GM23338 (cell line): ENCODE measurements around the gene EMILIN3. TPM values are rescaled to one million over a fixed set of nuclear protein-coding genes. Genes with fewer than 3 reads are reported as not detected.

Experiments
- ATAC-seq: fragments of 200-7000 bp; cut with Tn5 transposase; 3 replicates; pipeline ENCODE4 v1.9.1; 2020
- DNase-seq: peaks from one replicate; pipeline ENCODE4 v3.0.0-alpha.2; 2015; ENCODE audit warnings: low spot score
- H2AFZ ChIP-seq: fragments of 200-600 bp; sonication (generic); 2 replicates; pipeline ENCODE4 v1.8.0; 2016; ENCODE audit warnings: antibody characterized with exemption, mild to moderate bottlenecking, moderate library complexity
- H3F3A ChIP-seq: fragments of 200-600 bp; sonication (generic); replicated peaks from 2 replicates; pipeline ENCODE4 v1.8.0; 2017; ENCODE audit warnings: antibody characterized with exemption, mixed run types, low read depth
- H3K27ac ChIP-seq: fragments of 200-600 bp; sonication (generic); 2 replicates; pipeline ENCODE4 v1.6.1; 2016; ENCODE audit warnings: low read depth
- H3K27me3 ChIP-seq: fragments of 200-600 bp; sonication (generic); 2 replicates; pipeline ENCODE4 v1.8.0; 2016; ENCODE audit warnings: mild to moderate bottlenecking, mixed run types, moderate library complexity; ENCODE audit not compliant: insufficient read depth
- H3K36me3 ChIP-seq: fragments of 200-600 bp; sonication (generic); 2 replicates; pipeline ENCODE4 v1.8.0; 2016; ENCODE audit warnings: mild to moderate bottlenecking; ENCODE audit not compliant: insufficient read depth
- H3K4me1 ChIP-seq: fragments of 200-600 bp; sonication (generic); 2 replicates; pipeline ENCODE4 v1.8.0; 2016; ENCODE audit warnings: mild to moderate bottlenecking, moderate library complexity; ENCODE audit not compliant: insufficient read depth
- H3K4me2 ChIP-seq: fragments of 200-600 bp; sonication (generic); 2 replicates; pipeline ENCODE4 v1.7.1; 2017; ENCODE audit warnings: mixed run types
- H3K4me3 ChIP-seq: fragments of 200-600 bp; sonication (generic); 2 replicates; pipeline ENCODE4 v1.6.1; 2016; ENCODE audit warnings: mixed run types
- H3K79me2 ChIP-seq: fragments of 200-600 bp; sonication (generic); replicated peaks from 2 replicates; pipeline ENCODE4 v1.8.0; 2017; ENCODE audit warnings: mild to moderate bottlenecking; ENCODE audit not compliant: insufficient read depth
- H3K9me2 ChIP-seq: fragments of 200-600 bp; sonication (generic); 2 replicates; pipeline ENCODE4 v1.8.0; 2017; ENCODE audit not compliant: insufficient read depth
- H4K20me1 ChIP-seq: fragments of 200-600 bp; sonication (generic); replicated peaks from 2 replicates; pipeline ENCODE4 v1.8.0; 2017; ENCODE audit warnings: mild to moderate bottlenecking; ENCODE audit not compliant: insufficient read depth
- H3K27ac Mint-ChIP-seq: 2 replicates; pipeline ENCODE4 v1.8.0; 2020; ENCODE audit warnings: inconsistent platforms, mild to moderate bottlenecking, moderate library complexity, mixed read lengths
- H3K27me3 Mint-ChIP-seq: 3 replicates; pipeline ENCODE4 v1.8.0; 2022; ENCODE audit warnings: low read depth, mild to moderate bottlenecking, moderate library complexity, mixed read lengths, inconsistent platforms; ENCODE audit not compliant: insufficient read depth, poor library complexity
- H3K36me3 Mint-ChIP-seq: 3 replicates; pipeline ENCODE4 v1.8.0; 2021; ENCODE audit warnings: low read depth, mild to moderate bottlenecking, inconsistent platforms, moderate library complexity, mixed read lengths
- H3K4me1 Mint-ChIP-seq: 3 replicates; pipeline ENCODE4 v1.8.0; 2020; ENCODE audit warnings: mild to moderate bottlenecking, inconsistent platforms, mixed read lengths
- H3K4me3 Mint-ChIP-seq: 3 replicates; pipeline ENCODE4 v1.8.0; 2021; ENCODE audit warnings: moderate library complexity, mild to moderate bottlenecking, inconsistent platforms, mixed read lengths
- H3K9me3 Mint-ChIP-seq: 3 replicates; pipeline ENCODE4 v1.8.0; 2020; ENCODE audit warnings: moderate library complexity, mild to moderate bottlenecking, inconsistent platforms, mixed read lengths
- EZH2 ChIP-seq: fragments of 200-600 bp; sonication (generic); IDR thresholded peaks from one replicate; pipeline ENCODE4 v1.8.0; 2017; ENCODE audit warnings: antibody characterized with exemption, mild to moderate bottlenecking, low read depth; ENCODE audit not compliant: unreplicated experiment
- JUNB ChIP-seq: IDR thresholded peaks from one replicate; pipeline ENCODE4 v1.6.1; 2016; ENCODE audit warnings: antibody characterized with exemption; ENCODE audit not compliant: unreplicated experiment
- NANOG ChIP-seq: IDR thresholded peaks from 2 replicates; pipeline ENCODE4 v1.6.1; 2016; ENCODE audit warnings: antibody characterized with exemption, borderline replicate concordance
- POLR2AphosphoS5 ChIP-seq: IDR thresholded peaks from 2 replicates; pipeline ENCODE4 v1.6.1; 2016; ENCODE audit warnings: antibody characterized with exemption, low read depth
- STAT1 ChIP-seq: IDR thresholded peaks from one replicate; pipeline ENCODE4 v1.6.1; 2016; ENCODE audit warnings: antibody characterized with exemption; ENCODE audit not compliant: unreplicated experiment
- ZNF114 ChIP-seq: fragments of 250-450 bp; sonication (Bioruptor Pico); IDR thresholded peaks from 2 replicates; pipeline ENCODE4 v1.5.0; 2020; ENCODE audit warnings: mild to moderate bottlenecking, moderate library complexity
- ZNF331 ChIP-seq: fragments of 250-450 bp; sonication (Bioruptor Pico); IDR thresholded peaks from 2 replicates; pipeline ENCODE4 v1.5.0; 2020; ENCODE audit warnings: low read depth, mild to moderate bottlenecking, moderate library complexity
- ZNF462 ChIP-seq: fragments of 250-450 bp; sonication (Bioruptor Pico); IDR thresholded peaks from 2 replicates; pipeline ENCODE4 v1.5.0; 2020; ENCODE audit warnings: mild to moderate bottlenecking, moderate library complexity
- polyA plus RNA-seq: library from polyadenylated mRNA; unstranded; fragments of >200 nt; fragmentation: Nextera tagmentation; extraction: Ambion mirVana; gene quantifications from 2 replicates; pipeline ENCODE4 v1.2.1, GENCODE V29; 2016
- total RNA-seq: library from RNA; depleted of rRNA; stranded (reverse); fragments of >200 nt; shearing (Covaris generic); gene quantifications from 2 replicates; pipeline ENCODE4 v1.2.3, GENCODE V29; 2014
- TF ChIP-seq, protein P1 (sequence below): IDR thresholded peaks from one replicate; pipeline ENCODE4 v1.6.1; 2018; ENCODE audit warnings: antibody characterized with exemption; ENCODE audit not compliant: unreplicated experiment
- TF ChIP-seq, protein P2 (sequence below), 2 experiments: fragments of 200-600 bp in 1 of 2; sonication (generic) in 1 of 2; conservative IDR thresholded peaks; 2 replicates each; pipeline versions ENCODE4 v1.5.1 to v1.6.1; 2016 to 2017; ENCODE audit warnings: antibody characterized with exemption in 2 of 2, low read depth in 2 of 2, mild to moderate bottlenecking in 2 of 2, moderate library complexity in 1 of 2

EMILIN3 gene
- total and polyA plus RNA-seq, 2 experiments from 2014 or later = 0.53 to 6.6 TPM

- TF ChIP-seq, protein P1, sequence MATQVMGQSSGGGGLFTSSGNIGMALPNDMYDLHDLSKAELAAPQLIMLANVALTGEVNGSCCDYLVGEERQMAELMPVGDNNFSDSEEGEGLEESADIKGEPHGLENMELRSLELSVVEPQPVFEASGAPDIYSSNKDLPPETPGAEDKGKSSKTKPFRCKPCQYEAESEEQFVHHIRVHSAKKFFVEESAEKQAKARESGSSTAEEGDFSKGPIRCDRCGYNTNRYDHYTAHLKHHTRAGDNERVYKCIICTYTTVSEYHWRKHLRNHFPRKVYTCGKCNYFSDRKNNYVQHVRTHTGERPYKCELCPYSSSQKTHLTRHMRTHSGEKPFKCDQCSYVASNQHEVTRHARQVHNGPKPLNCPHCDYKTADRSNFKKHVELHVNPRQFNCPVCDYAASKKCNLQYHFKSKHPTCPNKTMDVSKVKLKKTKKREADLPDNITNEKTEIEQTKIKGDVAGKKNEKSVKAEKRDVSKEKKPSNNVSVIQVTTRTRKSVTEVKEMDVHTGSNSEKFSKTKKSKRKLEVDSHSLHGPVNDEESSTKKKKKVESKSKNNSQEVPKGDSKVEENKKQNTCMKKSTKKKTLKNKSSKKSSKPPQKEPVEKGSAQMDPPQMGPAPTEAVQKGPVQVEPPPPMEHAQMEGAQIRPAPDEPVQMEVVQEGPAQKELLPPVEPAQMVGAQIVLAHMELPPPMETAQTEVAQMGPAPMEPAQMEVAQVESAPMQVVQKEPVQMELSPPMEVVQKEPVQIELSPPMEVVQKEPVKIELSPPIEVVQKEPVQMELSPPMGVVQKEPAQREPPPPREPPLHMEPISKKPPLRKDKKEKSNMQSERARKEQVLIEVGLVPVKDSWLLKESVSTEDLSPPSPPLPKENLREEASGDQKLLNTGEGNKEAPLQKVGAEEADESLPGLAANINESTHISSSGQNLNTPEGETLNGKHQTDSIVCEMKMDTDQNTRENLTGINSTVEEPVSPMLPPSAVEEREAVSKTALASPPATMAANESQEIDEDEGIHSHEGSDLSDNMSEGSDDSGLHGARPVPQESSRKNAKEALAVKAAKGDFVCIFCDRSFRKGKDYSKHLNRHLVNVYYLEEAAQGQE = no peak
These were observed 50.6 kb downstream of the EMILIN3 start (continued) for GRCh38 chr20:41316051-41316450.

DNA sequence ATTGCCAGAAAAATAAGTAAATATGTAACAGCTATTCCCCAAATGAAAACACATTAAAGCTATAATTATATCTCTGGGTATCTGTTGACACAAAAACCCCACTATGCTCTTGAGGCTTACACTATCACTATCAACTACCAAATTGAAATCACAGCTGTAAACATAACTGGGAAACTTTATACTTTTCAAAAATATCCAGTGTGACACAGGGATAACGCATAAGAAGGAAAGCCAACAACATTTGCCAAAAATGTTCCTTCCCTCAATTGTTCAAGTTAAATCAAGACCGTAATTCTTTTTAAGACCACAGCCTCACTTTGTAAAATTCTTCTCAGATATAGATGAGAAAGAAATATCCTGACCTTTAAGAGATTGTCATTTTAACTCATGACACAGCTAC, 52.2 kb downstream of the EMILIN3 start:
- H3K79me2 ChIP-seq = no peaks in the 10 kb centered on the region
- H2AFZ ChIP-seq = no peak overlapping the region
- no peaks in the 10 kb centered on the region; the same call in 1 of the 2 replicates for H3K9me2 ChIP-seq
- peaks cover 11% of the 10 kb centered on the region for H3K4me1 Mint-ChIP-seq
- H4K20me1 ChIP-seq = no peaks in the 10 kb centered on the region
- no peaks in the 10 kb centered on the region for H3F3A ChIP-seq
- no peaks in the 10 kb centered on the region for H3K36me3 ChIP-seq
- H3K27me3 Mint-ChIP-seq = peaks cover 5% of the 10 kb centered on the region
- no peak overlapping the region for H3K4me3 Mint-ChIP-seq
- no peaks in the 10 kb centered on the region; the same call in 1 of the 2 replicates for H3K27me3 ChIP-seq
- H3K4me2 ChIP-seq = no peak overlapping the region
- peaks cover 2% of the 10 kb centered on the region; the same call in 1 of the 2 replicates for H3K4me1 ChIP-seq
- ATAC-seq (no peak), DNase-seq (no peak)
- H3K9me3 Mint-ChIP-seq = no peaks in the 10 kb centered on the region; the same call in 1 of the 3 replicates
- H3K27ac ChIP-seq = no peak overlapping the region
- H3K36me3 Mint-ChIP-seq = no peaks in the 10 kb centered on the region; the same call in 2 of the 3 replicates
- H3K27ac Mint-ChIP-seq = no peak overlapping the region
- H3K4me3 ChIP-seq = no peak overlapping the region
- TF ChIP-seq NANOG = no peak
- no peak for TF ChIP-seq EZH2
- TF ChIP-seq STAT1 = no peak
- no peak for TF ChIP-seq ZNF462 (CRISPR knock-in tag)
- TF ChIP-seq ZNF331 (CRISPR knock-in tag) = no peak
- TF ChIP-seq, protein P2, sequence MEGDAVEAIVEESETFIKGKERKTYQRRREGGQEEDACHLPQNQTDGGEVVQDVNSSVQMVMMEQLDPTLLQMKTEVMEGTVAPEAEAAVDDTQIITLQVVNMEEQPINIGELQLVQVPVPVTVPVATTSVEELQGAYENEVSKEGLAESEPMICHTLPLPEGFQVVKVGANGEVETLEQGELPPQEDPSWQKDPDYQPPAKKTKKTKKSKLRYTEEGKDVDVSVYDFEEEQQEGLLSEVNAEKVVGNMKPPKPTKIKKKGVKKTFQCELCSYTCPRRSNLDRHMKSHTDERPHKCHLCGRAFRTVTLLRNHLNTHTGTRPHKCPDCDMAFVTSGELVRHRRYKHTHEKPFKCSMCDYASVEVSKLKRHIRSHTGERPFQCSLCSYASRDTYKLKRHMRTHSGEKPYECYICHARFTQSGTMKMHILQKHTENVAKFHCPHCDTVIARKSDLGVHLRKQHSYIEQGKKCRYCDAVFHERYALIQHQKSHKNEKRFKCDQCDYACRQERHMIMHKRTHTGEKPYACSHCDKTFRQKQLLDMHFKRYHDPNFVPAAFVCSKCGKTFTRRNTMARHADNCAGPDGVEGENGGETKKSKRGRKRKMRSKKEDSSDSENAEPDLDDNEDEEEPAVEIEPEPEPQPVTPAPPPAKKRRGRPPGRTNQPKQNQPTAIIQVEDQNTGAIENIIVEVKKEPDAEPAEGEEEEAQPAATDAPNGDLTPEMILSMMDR (conservative IDR thresholded peaks at IDR 0.05; ENCODE audit: low read depth in 2 of 2) = no peak
- no peak for TF ChIP-seq ZNF114 (CRISPR knock-in tag)
- no peak for TF ChIP-seq POLR2AphosphoS5
- TF ChIP-seq, protein P1 = no peak
- TF ChIP-seq JUNB = no peak
